ENCODE data around the gene EPN2.

The EPN2 gene

GRCh38 chr17:19369107-19369778 is 132.1 kb downstream of the EPN2 start:
- DNase-seq (ENCODE audit: extremely low read depth, low read depth) = no peak
- no peak overlapping the region for H3K4me3 ChIP-seq (replicated peaks; ENCODE audit: low read depth, low read length)
- TF ChIP-seq, protein P1, sequence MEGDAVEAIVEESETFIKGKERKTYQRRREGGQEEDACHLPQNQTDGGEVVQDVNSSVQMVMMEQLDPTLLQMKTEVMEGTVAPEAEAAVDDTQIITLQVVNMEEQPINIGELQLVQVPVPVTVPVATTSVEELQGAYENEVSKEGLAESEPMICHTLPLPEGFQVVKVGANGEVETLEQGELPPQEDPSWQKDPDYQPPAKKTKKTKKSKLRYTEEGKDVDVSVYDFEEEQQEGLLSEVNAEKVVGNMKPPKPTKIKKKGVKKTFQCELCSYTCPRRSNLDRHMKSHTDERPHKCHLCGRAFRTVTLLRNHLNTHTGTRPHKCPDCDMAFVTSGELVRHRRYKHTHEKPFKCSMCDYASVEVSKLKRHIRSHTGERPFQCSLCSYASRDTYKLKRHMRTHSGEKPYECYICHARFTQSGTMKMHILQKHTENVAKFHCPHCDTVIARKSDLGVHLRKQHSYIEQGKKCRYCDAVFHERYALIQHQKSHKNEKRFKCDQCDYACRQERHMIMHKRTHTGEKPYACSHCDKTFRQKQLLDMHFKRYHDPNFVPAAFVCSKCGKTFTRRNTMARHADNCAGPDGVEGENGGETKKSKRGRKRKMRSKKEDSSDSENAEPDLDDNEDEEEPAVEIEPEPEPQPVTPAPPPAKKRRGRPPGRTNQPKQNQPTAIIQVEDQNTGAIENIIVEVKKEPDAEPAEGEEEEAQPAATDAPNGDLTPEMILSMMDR (IDR thresholded peaks at IDR 0.05; ENCODE audit: low read depth, low read length, missing control alignments) = no peak

- TF ChIP-seq, protein P1 (IDR thresholded peaks at IDR 0.05; ENCODE audit: low read depth, low read length, missing control alignments) = no peak
- DNase-seq (ENCODE audit: extremely low read depth, low read depth) = no peak
- no peak overlapping the region for H3K4me3 ChIP-seq (replicated peaks; ENCODE audit: low read depth, low read length)
Measured at GRCh38 chr17:19369846-19370492, 132.8 kb downstream of the EPN2 start.

DNA sequence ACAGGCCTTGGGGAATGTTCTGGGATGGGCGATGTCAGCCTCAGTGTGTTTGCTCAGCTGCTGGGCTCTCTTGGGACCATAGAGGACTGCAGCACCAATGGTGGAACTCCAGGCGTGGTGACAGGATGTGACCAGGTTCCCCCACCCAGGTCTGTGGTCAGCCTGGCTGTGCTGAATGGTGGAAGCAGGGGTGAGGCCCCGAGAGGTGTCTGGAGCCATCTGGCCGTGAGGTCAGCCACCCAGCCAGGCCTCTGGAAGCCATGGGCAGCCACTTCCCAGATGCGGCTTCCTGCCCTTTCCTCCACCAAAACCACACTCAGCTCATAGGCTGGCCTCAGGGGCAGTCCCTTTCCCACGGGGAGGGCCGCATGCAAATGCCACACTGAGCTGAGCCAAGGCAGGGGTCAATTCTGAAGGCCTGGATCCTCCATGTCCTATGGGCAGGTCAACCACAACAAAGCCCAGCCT is 133.4 kb downstream of the EPN2 start:
- TF ChIP-seq, protein P1 (IDR thresholded peaks at IDR 0.05; ENCODE audit: low read depth, low read length, missing control alignments) = no peak
- H3K4me3 ChIP-seq (replicated peaks; ENCODE audit: low read depth, low read length) = no peak overlapping the region
- DNase-seq (ENCODE audit: extremely low read depth, low read depth) = no peak

GRCh38 chr17:19371259-19372010 is 134.3 kb downstream of the EPN2 start:
- TF ChIP-seq, protein P1 (IDR thresholded peaks at IDR 0.05; ENCODE audit: low read depth, low read length, missing control alignments) = no peak
- DNase-seq (ENCODE audit: extremely low read depth, low read depth) = no peak
- H3K4me3 ChIP-seq (replicated peaks; ENCODE audit: low read depth, low read length) = no peak overlapping the region

DNA sequence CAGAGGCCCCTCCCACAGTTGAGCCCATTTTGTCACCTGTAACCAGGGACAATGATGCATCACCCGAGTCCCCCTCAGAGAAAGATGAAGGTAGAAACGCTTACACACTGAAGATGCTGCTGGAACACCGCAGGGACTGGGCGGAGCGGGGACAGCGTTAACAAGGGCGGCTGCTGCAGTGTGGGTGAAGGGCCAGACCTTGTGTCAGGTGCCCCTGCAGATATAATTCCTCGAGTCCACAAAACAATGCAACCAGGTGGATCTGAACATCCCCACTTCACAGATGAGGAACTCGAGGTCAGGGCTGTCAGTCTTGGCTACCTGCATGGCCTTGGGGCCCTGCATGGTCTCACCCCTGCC is 134.8 kb downstream of the EPN2 start:
- no peak overlapping the region for H3K4me3 ChIP-seq (replicated peaks; ENCODE audit: low read depth, low read length)
- DNase-seq (ENCODE audit: extremely low read depth, low read depth) = no peak
- TF ChIP-seq, protein P1 (IDR thresholded peaks at IDR 0.05; ENCODE audit: low read depth, low read length, missing control alignments) = no peak

- no peak for DNase-seq (ENCODE audit: extremely low read depth, low read depth)
- TF ChIP-seq, protein P1 (IDR thresholded peaks at IDR 0.05; ENCODE audit: low read depth, low read length, missing control alignments) = no peak
- H3K4me3 ChIP-seq (replicated peaks; ENCODE audit: low read depth, low read length) = no peak overlapping the region
Measured at GRCh38 chr17:19372439-19372838, 135.3 kb downstream of the EPN2 start.

All from HFF-Myc (cell line).